CD4-positive, CD25-positive, alpha-beta regulatory T cell (primary cell): ENCODE data around the gene ZBTB8B. TPM values are rescaled to one million over a fixed set of nuclear protein-coding genes. Genes with fewer than 3 reads are reported as not detected.
"Not testable (repeated sequence)": the region's sequence is repeated elsewhere in the genome, so short reads cannot be mapped to it uniquely, and the experiment has no call there.

Source experiments
- ATAC-seq, 2 donors: fragments of 150-1000 bp; cut with Tn5 transposase; one replicate each; pipeline ENCODE4 v1.10.0; 2021; ENCODE audit warnings: low read depth in 2 of 2, moderate number of reproducible peaks in 2 of 2, moderate library complexity in 1 of 2
- DNase-seq, 3 donors: peaks; one replicate each; pipeline versions ENCODE4 v3.0.0 to v3.0.0-alpha.2; 2012 to 2022; ENCODE audit warnings: mixed read lengths in 1 of 3
- H3K27ac ChIP-seq: one replicate; pipeline ENCODE4 v1.7.0; 2013; ENCODE audit warnings: mild to moderate bottlenecking, low read length; ENCODE audit not compliant: insufficient read depth, poor library complexity, severe bottlenecking
- H3K27me3 ChIP-seq: one replicate; pipeline ENCODE4 v1.7.0; 2013; ENCODE audit warnings: low read length; ENCODE audit not compliant: control insufficient read depth, insufficient read depth
- H3K36me3 ChIP-seq: one replicate; pipeline ENCODE4 v1.7.0; 2013; ENCODE audit warnings: mild to moderate bottlenecking, low read length, moderate library complexity; ENCODE audit not compliant: control insufficient read depth, insufficient read depth
- H3K4me1 ChIP-seq: 2 replicates; pipeline ENCODE4 v1.7.0; 2013; ENCODE audit warnings: mild to moderate bottlenecking, low read length; ENCODE audit not compliant: insufficient read depth, control insufficient read depth, poor library complexity, severe bottlenecking
- H3K4me3 ChIP-seq: one replicate; pipeline ENCODE4 v1.7.0; 2013; ENCODE audit warnings: low read depth, mild to moderate bottlenecking, low read length, moderate library complexity
- H3K9me3 ChIP-seq, 2 experiments: 1 replicate in 1 of 2; 2 replicates in 1 of 2; pipeline ENCODE4 v1.7.0; 2013; ENCODE audit warnings: low read length in 2 of 2, mild to moderate bottlenecking in 1 of 2, moderate library complexity in 1 of 2; ENCODE audit not compliant: control insufficient read depth in 2 of 2
- H3K27ac Mint-ChIP-seq, 3 donors: one replicate each; pipeline ENCODE4 v1.8.0; 2020 to 2022; ENCODE audit warnings: mild to moderate bottlenecking in 3 of 3, mixed read lengths in 3 of 3, moderate library complexity in 2 of 3
- H3K27me3 Mint-ChIP-seq: one replicate; pipeline ENCODE4 v1.8.0; 2022; ENCODE audit warnings: mild to moderate bottlenecking, mixed read lengths
- H3K36me3 Mint-ChIP-seq: one replicate; pipeline ENCODE4 v1.8.0; 2020; ENCODE audit warnings: mixed read lengths
- H3K4me1 Mint-ChIP-seq, 4 donors: one replicate each; pipeline ENCODE4 v1.8.0; 2020 to 2022; ENCODE audit warnings: mixed read lengths in 4 of 4, mild to moderate bottlenecking in 1 of 4
- H3K4me3 Mint-ChIP-seq, 4 donors: one replicate each; pipeline ENCODE4 v1.8.0; 2020 to 2022; ENCODE audit warnings: mild to moderate bottlenecking in 4 of 4, mixed read lengths in 4 of 4, moderate library complexity in 3 of 4
- H3K9me3 Mint-ChIP-seq, 7 donors: one replicate each; pipeline ENCODE4 v1.8.0; 2020 to 2022; ENCODE audit warnings: mixed read lengths in 7 of 7, mild to moderate bottlenecking in 3 of 7, moderate library complexity in 2 of 7
- polyA plus RNA-seq, 4 donors: library from polyadenylated mRNA; unstranded; fragments of 300-500 nt; fragmentation: Illumina TruSeq; gene quantifications; one replicate each; pipeline ENCODE4 v1.2.3, GENCODE V29; 2021
- total RNA-seq: library from RNA; stranded (reverse); gene quantifications from one replicate; pipeline ENCODE4 v1.2.3, GENCODE V29; 2022

The ZBTB8B gene
- total and polyA plus RNA-seq, 5 donors from 2014 or later: not detected

GRCh38 chr1:32470991-32471694 is 6.3 kb downstream of the ZBTB8B start:
- Histone ChIP-seq H3K9me3 (no peaks in the 10 kb centered on the region), H3K4me1 (no peaks in the 10 kb centered on the region), H3K27ac (no peak overlapping the region), H3K4me3 (no peak overlapping the region), H3K27me3 (peaks cover 15% of the 10 kb centered on the region), H3K36me3 (no peaks in the 10 kb centered on the region)
- ATAC-seq (no peak), DNase-seq (peak in 1 of 3 donors; percentile 6)
- Mint-ChIP-seq H3K27me3 (peaks cover 32% of the 10 kb centered on the region), H3K4me1 (no peaks in the 10 kb centered on the region), H3K27ac (no peak overlapping the region), H3K36me3 (no peaks in the 10 kb centered on the region), H3K9me3 (peaks cover 0 to 2% (median 0%) of the 10 kb centered on the region in 7 donors), H3K4me3 (peak overlapping the region in 1 of 4 donors; percentile 91)

DNA sequence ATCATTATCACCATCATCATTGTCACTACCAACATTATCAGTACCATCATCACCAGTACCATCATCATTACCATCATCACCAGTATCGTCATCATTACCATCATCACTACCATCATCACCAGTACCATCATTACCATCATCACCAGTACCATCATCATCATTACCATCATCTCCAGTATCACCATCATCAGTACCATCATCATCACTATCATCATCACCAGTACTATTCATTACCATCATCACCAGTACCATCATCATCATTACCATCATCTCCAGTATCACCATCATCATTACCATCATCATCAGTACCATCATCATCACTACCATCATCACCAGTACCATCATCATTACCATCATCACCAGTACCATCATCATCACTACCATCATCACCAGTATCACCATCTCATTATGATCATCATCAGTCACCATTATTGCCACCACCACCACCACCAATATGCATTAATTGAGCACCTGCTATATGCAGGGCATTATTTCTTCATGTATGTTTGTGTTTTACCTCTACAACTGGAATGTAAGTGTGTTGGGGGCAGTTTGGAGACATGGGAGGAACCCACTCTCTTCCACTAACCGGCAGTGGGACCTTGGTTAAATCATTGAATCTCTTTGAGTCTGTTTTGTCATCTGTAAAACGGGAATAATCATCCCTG is 7.0 kb downstream of the ZBTB8B start:
- Mint-ChIP-seq H3K36me3 (no peaks in the 10 kb centered on the region), H3K4me3 (no peak overlapping the region), H3K4me1 (peaks cover 0 to under 1% (median 0%) of the 10 kb centered on the region in 4 donors), H3K9me3 (peaks cover 0 to 6% (median 0%) of the 10 kb centered on the region in 7 donors), H3K27ac (no peak overlapping the region), H3K27me3 (peaks cover 30% of the 10 kb centered on the region)
- Histone ChIP-seq H3K27me3 (peaks cover 10% of the 10 kb centered on the region), H3K27ac (no peak overlapping the region), H3K4me1 (no peaks in the 10 kb centered on the region), H3K36me3 (no peaks in the 10 kb centered on the region), H3K4me3 (no peak overlapping the region), H3K9me3 (no peaks in the 10 kb centered on the region)
- ATAC-seq (no peak), DNase-seq (no peak)

DNA sequence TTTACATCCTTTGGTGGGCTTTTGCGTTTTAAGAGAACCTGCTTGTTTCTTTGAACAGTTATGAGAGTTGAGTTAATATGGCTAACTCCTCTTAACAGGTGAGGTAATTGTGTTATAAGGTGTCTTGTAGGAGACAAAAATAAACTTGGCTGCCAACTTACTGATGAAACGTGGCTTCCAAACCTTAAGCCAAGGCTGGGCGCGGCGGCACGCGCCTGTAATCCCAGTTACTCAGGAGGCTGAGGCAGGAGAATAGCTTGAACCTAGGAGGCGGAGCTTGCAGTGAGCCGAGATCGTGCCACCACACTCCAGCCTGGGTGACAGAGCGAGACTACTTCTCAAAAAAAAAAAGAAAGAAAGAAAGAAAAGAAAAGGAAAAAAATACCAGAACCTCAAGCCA is 8.1 kb downstream of the ZBTB8B start:
- not testable (repeated sequence) for H3K36me3 ChIP-seq, H3K9me3 ChIP-seq, H3K27me3 ChIP-seq, H3K4me3 ChIP-seq, ATAC-seq, H3K27ac ChIP-seq, H3K4me3 Mint-ChIP-seq, H3K27ac Mint-ChIP-seq, H3K36me3 Mint-ChIP-seq, DNase-seq, H3K4me1 Mint-ChIP-seq, H3K9me3 Mint-ChIP-seq, H3K4me1 ChIP-seq
- H3K27me3 Mint-ChIP-seq: peaks cover 31% of the 10 kb centered on the region

GRCh38 chr1:32474954-32475353 is 10.1 kb downstream of the ZBTB8B start:
- peaks cover 7% of the 10 kb centered on the region for H3K27me3 ChIP-seq
- H3K9me3 ChIP-seq: no peaks in the 10 kb centered on the region
- Mint-ChIP-seq H3K4me3 (no peak overlapping the region), H3K27me3 (peaks cover 21% of the 10 kb centered on the region), H3K27ac (no peak overlapping the region), H3K4me1 (peaks cover 0 to 4% (median 0%) of the 10 kb centered on the region in 4 donors), H3K9me3 (peaks cover 0 to 8% (median 0%) of the 10 kb centered on the region in 7 donors), H3K36me3 (no peaks in the 10 kb centered on the region)
- ATAC-seq (no peak), DNase-seq (no peak)
- no peaks in the 10 kb centered on the region for H3K4me1 ChIP-seq
- no peak overlapping the region for H3K27ac ChIP-seq
- no peak overlapping the region for H3K4me3 ChIP-seq
- no peaks in the 10 kb centered on the region for H3K36me3 ChIP-seq

GRCh38 chr1:32480003-32480402 is 15.1 kb downstream of the ZBTB8B start:
- Mint-ChIP-seq H3K4me1 (peaks cover 0 to 4% (median 0%) of the 10 kb centered on the region in 4 donors), H3K27ac (no peak overlapping the region), H3K36me3 (no peaks in the 10 kb centered on the region), H3K4me3 (no peak overlapping the region), H3K27me3 (peaks cover 11% of the 10 kb centered on the region), H3K9me3 (peaks cover 0 to 8% (median 0%) of the 10 kb centered on the region in 7 donors)
- Histone ChIP-seq H3K27ac (no peak overlapping the region), H3K9me3 (no peaks in the 10 kb centered on the region), H3K4me3 (no peak overlapping the region), H3K27me3 (peaks cover 2% of the 10 kb centered on the region), H3K36me3 (no peaks in the 10 kb centered on the region), H3K4me1 (no peaks in the 10 kb centered on the region)
- no peak for DNase-seq
- no peak for ATAC-seq

GRCh38 chr1:32480761-32481160 is 15.9 kb downstream of the ZBTB8B start:
- H3K27ac Mint-ChIP-seq: no peak overlapping the region
- no peak for ATAC-seq

DNA sequence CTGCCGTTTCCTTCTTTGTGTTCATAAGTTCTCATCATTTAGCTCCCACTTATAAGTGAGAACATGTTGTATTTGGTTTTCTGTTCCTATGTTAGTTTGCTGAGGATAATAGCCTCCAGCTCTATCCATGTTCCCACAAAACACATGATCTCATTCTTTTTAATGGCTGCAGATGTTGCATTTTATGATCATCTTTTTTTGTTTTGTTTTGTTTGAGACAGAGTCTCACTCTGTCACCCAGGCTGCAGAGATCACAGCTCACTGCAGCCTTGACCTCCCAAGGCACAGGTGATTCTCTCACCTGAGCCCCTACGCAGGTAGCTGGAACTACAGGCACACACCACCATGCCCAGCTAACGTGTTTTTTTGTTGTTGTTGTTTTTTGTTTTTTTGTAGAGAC is 16.9 kb downstream of the ZBTB8B start:
- not testable (repeated sequence) for H3K27ac ChIP-seq, H3K36me3 Mint-ChIP-seq, H3K36me3 ChIP-seq, H3K4me1 Mint-ChIP-seq, H3K4me3 Mint-ChIP-seq, DNase-seq, H3K4me1 ChIP-seq, H3K9me3 Mint-ChIP-seq, H3K4me3 ChIP-seq, ATAC-seq, H3K9me3 ChIP-seq, H3K27me3 ChIP-seq, H3K27me3 Mint-ChIP-seq, H3K27ac Mint-ChIP-seq

More at GRCh38 chr1:32480761-32481160, 15.9 kb downstream of the ZBTB8B start:
- peaks cover 2% of the 10 kb centered on the region for H3K27me3 ChIP-seq
- no peaks in the 10 kb centered on the region for H3K36me3 Mint-ChIP-seq
- H3K27ac ChIP-seq: no peak overlapping the region
- H3K4me3 Mint-ChIP-seq: no peak overlapping the region
- no peak for DNase-seq
- no peaks in the 10 kb centered on the region for H3K9me3 ChIP-seq
- peaks cover 10% of the 10 kb centered on the region for H3K27me3 Mint-ChIP-seq
- no peaks in the 10 kb centered on the region for H3K4me1 ChIP-seq
- H3K4me3 ChIP-seq: no peak overlapping the region
- H3K9me3 Mint-ChIP-seq: peaks cover 0 to 8% (median 0%) of the 10 kb centered on the region in 7 donors
- no peaks in the 10 kb centered on the region for H3K36me3 ChIP-seq
- peaks cover 0 to 4% (median 0%) of the 10 kb centered on the region in 4 donors for H3K4me1 Mint-ChIP-seq
